ENCODE results near the gene CYSLTR2.

CYSLTR2 gene

GRCh38 chr13:48731001-48731658, 77.4 kb downstream of the CYSLTR2 start:
- no peak overlapping the region for H3K27ac ChIP-seq
- H3K4me3 ChIP-seq, result no peak overlapping the region

GRCh38 chr13:48731957-48732569, 78.3 kb downstream of the CYSLTR2 start:
- Histone ChIP-seq H3K4me3 (no peak overlapping the region), H3K27ac (no peak overlapping the region)

GRCh38 chr13:48733739-48734335, 80.1 kb downstream of the CYSLTR2 start:
- no peak overlapping the region for H3K27ac ChIP-seq
- no peak overlapping the region for H3K4me3 ChIP-seq

- Histone ChIP-seq H3K4me3 (no peak overlapping the region), H3K27ac (no peak overlapping the region)
Observed at GRCh38 chr13:48735571-48735970, 81.8 kb downstream of the CYSLTR2 start.

- peak overlapping the region in 1 of 21 experiments; percentile 10 for H3K27ac ChIP-seq
Observed at GRCh38 chr13:48737689-48738088, 84.0 kb downstream of the CYSLTR2 start.

GRCh38 chr13:48738311-48738710, 84.6 kb downstream of the CYSLTR2 start:
- no peak overlapping the region for H3K4me3 ChIP-seq
- peak overlapping the region in 1 of 21 experiments; percentile 10 for H3K27ac ChIP-seq

More at GRCh38 chr13:48737689-48738088, 84.0 kb downstream of the CYSLTR2 start:
- no peak overlapping the region for H3K4me3 ChIP-seq

GRCh38 chr13:48739386-48739964, 85.7 kb downstream of the CYSLTR2 start:
- H3K27ac ChIP-seq, result no peak overlapping the region

GRCh38 chr13:48741377-48741776, 87.6 kb downstream of the CYSLTR2 start:
- H3K27ac ChIP-seq, result no peak overlapping the region

More at GRCh38 chr13:48739386-48739964, 85.7 kb downstream of the CYSLTR2 start:
- no peak overlapping the region for H3K4me3 ChIP-seq

GRCh38 chr13:48746821-48747220, 93.1 kb downstream of the CYSLTR2 start:
- Histone ChIP-seq H3K4me3 (no peak overlapping the region), H3K27ac (no peak overlapping the region)

More at GRCh38 chr13:48741377-48741776, 87.6 kb downstream of the CYSLTR2 start:
- H3K4me3 ChIP-seq, result no peak overlapping the region

GRCh38 chr13:48748681-48749080, 95.0 kb downstream of the CYSLTR2 start:
- Histone ChIP-seq H3K27ac (peak overlapping the region in 1 of 21 experiments; percentile 41), H3K4me3 (no peak overlapping the region)

GRCh38 chr13:48749144-48749543, 95.4 kb downstream of the CYSLTR2 start:
- Histone ChIP-seq H3K4me3 (no peak overlapping the region), H3K27ac (peak overlapping the region in 2 of 21 experiments; percentile 41 to 49)

GRCh38 chr13:48749699-48750473, 96.2 kb downstream of the CYSLTR2 start:
- Histone ChIP-seq H3K27ac (peak overlapping the region in 10 of 21 experiments; percentile 9 to 78 (median 44)), H3K4me3 (no peak overlapping the region)

- no peak overlapping the region for H3K4me3 ChIP-seq
- peak overlapping the region in 10 of 21 experiments; percentile 17 to 78 (median 47) for H3K27ac ChIP-seq
Observed at GRCh38 chr13:48750588-48751383, 97.1 kb downstream of the CYSLTR2 start.

GRCh38 chr13:48760626-48761025, 106.9 kb downstream of the CYSLTR2 start:
- Histone ChIP-seq H3K27ac (no peak overlapping the region), H3K4me3 (no peak overlapping the region)
